Measurements from ENCODE around the gene CDC14B.
A peak's percentile ranks its signal among the peaks of the same experiment; 100 is the strongest.
"Not testable (repeated sequence)": the region's sequence is repeated elsewhere in the genome, so short reads cannot be mapped to it uniquely, and the experiment has no call there.

The CDC14B gene
- total RNA-seq = 7.4 to 16.5 (median 12.6) reads per million in 4 experiments

DNA sequence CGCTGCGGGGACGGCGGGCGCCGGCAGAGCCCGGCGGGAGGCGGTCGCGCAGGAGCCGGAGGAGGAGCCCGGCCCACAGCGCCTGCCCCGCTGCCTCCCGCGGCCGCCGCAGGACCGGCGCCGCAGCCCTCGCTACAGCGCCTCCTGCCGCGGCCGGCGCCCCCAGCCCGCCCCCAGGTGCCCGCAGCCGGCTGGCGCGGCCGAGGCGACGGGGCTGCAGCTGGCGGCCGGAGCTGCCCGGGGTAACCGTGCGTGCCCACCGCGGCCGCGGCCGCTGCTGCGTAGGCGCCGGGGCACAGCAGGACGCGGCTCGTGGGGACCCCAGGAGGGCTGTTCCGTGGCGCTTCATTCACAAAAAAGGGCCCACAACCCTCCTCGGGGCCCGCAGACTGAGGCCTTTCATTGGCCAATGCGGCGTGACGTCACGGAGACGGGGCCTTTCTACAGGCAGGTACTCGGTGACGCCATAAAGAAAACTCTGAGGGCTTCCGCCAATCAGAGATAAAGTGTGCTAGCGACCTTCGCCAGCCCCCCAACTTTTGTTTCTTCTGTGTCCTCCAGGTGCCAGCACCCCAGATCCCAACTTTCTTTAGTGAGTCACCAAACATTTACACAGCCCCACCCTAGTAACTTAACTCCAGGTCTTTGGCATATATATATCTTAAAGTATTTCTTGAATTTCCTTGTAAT lies at the start of gene CDC14B:
CDC14B (minus strand) TSS at position 353 of the 690 bp plus-strand sequence. CDS start 465 bp downstream, outside the sequence.
- peak; percentile 50 for DNase-seq

DNA sequence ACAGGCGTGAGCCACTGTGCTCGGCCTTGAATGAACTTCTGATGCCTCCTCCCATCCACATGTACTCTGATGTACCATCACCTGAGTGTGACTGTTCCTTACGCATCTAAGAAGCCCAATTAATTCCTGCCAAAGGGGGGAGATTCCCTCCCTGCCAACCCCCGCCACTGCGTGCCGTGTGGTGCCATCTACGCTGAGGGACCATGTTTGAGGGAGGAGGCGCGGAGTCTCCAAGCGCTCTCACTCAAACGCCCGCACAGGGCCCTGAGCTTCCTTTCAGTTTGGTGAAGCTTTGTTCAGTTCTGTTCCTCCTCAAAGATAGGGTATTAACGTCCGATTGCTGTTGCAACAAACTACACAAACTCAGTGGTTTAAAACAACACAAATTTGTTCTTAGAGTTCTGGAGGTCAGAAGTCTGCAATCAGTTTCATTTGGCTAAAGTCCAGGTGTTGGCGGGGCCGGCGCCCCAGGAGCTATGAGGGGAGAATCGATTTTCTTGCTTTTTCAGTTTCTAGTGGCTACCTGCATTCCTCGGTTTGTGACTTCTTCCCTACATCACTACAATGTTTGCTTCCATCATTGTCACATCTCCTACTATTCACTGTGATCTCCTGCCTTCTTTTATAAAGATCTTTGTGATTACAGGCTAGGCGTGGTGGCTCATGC lies 49.4 kb upstream of the CDC14B start:
- no peak for DNase-seq

DNA sequence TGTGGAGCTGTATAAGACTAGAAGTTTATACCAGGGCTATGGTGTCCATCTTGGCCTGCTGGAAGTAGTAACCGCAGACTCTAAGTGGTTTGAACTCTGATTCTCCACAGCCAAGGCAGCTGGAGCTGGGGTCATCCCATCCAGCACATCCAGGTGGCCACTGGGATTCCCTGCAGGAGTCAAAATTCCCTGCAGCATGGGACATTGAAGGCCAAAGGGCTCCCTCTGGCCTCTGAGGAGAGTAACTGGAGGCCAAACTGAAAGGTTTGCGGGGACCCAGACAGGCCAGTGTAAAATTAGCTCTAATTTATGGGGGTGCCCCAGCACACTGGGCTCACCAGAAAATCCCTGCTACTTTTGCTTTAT lies 47.7 kb upstream of the CDC14B start:
- DNase-seq = no peak

DNA sequence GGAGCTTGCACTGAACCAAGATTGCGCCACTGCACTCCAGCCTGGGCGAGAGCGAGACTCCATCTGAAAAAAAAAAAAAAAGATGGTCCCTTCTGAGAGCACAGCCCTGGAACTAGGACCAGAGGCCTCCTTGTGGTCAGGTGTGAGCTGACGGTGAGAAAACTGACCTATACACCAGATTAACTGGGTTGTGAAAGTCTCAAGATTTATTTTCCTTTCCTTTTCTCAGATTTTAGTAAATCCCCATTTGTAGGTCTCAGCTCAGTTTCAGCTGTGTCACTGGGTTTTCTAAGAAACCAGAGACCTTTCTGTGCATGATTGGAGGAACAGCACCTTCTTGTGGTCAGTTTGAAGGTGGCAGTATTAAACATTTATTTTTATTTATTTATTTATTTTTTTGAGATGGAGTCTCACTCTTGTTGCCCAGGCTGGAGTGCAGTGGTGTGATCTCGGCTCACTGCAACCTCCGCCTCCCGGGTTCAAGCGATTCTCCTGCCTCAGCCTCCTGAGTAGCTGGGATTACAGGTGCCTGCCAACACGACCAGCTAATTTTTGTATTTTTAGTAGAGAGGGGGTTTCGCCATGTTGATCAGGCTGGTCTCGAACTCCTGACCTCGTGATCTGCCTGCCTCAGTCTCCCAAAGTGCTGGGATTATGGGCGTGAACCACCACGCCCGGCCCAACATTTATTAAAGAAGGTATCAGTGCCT lies 47.2 kb upstream of the CDC14B start:
- not testable (repeated sequence) for DNase-seq

DNA sequence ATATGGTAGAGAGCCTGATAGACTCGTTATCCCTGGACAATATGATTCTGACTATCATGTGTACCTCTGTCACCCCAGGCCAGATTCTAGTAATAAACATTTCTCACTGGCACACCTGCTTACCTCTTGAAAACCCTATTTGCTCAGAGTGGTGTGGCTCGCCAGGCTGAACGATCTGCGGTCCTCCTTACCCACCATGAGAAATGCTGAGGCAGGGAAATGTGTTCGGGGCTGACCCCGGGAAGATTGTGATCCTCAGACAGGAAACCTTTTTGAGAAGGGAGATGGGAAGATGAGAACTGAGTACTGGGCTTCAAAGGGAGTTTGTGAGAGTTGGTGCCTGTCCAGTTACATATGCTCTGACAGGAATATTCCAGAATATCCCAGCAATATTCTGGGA lies 46.1 kb upstream of the CDC14B start:
- DNase-seq = no peak

DNA sequence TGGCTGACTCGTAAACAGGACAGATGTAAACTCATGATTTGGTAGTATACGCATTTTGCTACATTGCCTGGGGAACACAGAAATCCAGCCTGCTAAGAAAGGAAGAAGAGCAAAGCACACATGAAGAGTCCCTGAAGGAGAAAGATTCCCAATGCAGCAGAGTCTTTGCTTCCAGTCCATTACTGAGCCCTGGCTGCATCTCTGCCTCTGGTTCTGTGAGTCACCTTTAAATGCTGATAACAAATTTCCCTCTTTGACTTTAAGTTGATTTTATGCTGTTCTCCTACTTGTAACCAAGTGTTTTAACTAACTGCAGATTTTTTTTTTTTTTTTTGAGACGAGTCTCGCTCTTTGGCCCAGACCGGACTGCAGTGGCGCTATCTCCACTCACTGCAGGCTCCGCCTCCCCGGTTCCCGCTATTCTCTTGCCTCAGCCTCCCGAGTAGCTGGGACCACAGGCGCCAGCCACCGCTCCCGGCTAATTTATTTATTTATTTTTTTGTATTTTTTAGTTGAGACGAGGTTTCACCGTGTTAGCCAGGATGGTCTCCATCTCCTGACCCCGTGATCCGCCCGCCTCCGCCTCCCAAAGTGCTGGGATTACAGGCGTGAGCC lies 44.0 kb upstream of the CDC14B start:
- DNase-seq = no peak

DNA sequence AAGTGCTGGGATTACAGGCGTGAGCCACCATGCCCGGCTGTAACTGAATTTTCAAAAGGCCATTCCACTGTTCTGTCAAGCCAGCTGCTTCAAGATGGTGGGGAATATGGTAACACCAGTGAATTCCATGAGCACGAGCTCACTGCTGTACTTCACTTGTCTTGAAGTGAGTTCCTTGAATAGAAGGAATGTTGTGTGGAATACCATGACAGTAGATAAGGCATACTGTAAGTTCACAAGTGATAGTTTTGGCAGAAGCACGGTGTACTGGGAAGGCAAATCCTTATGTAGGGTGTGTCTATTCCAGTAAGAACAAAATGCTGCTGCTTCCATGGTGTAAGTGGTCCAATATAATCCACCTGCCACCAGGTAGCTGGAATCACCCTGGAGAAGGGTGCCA lies 42.1 kb upstream of the CDC14B start:
- no peak for DNase-seq

DNA sequence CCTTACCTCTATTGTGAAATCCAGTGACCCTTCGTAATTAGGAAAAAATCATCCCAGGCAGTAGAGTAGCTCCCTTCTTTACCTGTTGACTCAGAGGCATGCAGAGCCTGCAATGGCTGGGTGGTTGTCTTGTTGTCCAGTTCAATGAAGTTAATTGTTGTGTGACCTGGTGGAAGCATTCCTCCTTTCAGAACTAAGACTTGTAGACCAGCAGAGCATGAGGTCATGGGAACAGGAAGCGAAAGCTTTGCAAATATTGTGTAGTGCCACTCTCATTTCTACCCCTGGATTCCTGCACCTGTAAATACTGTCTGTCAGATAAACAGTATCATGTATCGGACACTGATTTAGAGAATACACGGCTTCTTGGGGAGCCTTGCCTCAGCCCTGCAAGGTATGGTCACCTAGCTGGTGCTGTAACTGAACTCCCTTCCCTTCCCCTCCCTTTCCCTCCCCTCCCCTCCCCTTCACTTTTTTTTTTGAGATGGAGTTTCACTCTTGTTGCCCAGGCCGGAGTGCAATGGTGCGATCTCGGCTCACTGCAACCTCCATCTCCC lies 41.1 kb upstream of the CDC14B start:
- DNase-seq = no peak

DNA sequence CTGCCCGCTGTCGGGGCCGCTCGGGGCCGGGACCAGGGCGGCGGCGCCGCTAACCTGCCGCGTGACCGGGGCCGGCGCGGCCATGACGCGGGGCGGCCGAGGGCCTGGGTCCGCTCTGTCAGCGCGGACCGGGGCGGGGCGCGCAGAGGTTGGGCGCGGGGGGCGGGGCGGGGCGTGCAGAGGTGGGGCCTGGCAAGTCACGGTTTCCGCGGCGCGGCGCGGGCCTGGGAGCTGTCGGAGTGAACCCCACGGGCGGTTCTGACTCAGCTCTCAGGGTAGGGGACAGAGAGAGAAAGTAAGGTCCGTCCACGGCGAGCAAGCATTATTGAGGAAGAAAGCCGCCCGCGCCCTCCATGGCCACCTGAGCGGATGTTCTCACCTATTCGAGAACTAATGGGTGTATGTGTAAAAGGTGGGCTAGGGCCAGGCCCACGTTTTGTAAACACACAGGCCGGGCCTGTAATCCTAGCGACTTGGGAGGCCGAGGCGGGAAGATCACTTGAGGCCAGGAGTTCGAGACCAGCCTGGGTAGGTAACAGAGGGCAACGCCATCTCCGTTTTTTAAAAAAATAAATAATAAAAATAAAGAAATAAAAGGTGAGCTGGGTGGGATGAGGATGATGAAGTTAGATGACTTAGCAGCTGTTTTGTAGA lies 35.7 kb upstream of the CDC14B start, which contains the start of gene PRXL2C:
PRXL2C (minus strand) TSS at position 120 of the 654 bp plus-strand sequence; CDS start at position 84, 36 bp downstream.
- DNase-seq = peak; percentile 63

DNA sequence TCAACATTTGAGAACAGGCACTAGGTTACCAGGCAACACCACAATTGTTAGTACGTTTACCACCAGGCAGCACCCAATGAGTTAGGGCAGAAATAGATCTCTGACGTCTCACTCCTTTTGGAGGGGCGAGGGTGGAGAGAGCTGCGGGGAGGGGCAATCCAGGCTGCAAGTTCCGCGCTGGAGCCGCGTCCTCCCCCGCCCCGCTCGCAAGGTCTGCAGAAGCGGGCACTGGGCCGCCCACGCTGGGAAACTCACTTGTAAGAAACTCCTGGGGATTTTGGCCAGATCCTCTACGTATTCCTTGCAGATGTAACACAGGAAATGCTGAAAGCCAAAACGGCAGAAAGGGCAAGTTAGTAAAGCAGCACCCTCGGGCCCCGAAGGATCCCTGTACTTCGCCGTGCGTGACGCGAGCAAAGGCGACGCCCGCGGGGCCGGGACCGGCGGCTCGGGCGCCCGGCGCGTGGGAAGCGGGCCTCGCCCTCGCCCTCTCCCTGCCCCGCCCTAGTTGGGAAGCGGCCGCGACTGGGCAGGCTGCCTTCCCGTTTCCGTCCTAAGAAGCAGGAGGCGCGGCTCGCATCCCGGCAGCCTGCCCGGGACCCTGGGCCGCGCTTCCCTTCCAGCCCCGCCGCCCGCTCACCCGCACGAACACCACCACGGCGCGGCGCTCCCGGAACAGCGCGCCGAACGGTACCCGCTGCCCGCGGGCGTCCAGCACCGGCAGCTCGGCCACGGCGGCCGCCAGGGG lies 35.0 kb upstream of the CDC14B start:
- peak; percentile 63 for DNase-seq

DNA sequence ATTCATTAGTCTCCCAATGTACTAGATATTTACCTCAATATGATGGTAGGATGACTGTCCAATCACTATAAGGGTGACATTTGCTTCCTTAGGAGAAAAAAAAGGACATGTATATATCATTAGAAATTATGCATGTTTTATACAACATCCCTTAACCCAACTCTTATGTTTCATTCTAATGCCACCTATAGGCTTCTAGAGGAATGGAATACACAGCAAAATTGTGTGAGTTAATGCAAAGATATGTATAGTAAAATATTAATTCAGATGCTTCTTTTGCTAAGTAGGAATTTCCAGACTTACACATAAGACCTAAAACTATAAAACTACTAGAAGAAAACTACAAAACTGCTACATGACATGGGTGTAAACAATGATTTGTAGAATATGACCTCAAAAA lies 32.0 kb upstream of the CDC14B start:
- DNase-seq = no peak

DNA sequence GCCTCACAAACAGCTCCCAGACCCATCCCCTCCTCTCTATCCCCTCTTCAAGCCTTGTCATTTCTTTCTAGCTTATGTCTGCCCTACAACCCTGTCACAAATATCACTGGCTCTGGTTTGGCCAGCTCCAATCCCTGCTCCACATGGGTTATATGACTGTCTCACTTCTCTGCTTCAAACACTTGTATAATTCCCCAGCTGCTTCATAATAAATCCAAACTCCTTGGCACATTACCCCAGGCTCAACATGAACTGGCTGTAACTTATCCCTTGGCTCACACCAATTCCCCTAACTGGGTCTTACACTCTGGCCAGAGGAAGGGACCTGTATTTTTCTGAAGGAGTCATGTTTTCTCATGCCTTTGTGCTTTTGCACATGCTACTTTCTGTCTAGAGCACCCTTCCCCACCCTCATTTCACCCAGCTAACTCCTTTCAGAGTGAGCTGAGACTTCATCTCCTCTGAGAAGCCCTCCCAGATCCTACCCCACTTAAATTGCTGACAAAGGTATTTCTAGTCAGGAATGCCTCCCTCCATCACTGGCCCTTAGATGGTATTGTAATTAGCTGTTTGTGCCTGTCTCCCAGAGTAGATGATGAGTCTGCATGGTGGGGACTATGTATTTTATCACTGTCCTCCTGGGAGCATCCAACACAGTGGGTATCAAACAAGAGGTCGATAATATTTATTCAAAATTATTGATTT lies 30.1 kb upstream of the CDC14B start:
- DNase-seq = no peak

DNA sequence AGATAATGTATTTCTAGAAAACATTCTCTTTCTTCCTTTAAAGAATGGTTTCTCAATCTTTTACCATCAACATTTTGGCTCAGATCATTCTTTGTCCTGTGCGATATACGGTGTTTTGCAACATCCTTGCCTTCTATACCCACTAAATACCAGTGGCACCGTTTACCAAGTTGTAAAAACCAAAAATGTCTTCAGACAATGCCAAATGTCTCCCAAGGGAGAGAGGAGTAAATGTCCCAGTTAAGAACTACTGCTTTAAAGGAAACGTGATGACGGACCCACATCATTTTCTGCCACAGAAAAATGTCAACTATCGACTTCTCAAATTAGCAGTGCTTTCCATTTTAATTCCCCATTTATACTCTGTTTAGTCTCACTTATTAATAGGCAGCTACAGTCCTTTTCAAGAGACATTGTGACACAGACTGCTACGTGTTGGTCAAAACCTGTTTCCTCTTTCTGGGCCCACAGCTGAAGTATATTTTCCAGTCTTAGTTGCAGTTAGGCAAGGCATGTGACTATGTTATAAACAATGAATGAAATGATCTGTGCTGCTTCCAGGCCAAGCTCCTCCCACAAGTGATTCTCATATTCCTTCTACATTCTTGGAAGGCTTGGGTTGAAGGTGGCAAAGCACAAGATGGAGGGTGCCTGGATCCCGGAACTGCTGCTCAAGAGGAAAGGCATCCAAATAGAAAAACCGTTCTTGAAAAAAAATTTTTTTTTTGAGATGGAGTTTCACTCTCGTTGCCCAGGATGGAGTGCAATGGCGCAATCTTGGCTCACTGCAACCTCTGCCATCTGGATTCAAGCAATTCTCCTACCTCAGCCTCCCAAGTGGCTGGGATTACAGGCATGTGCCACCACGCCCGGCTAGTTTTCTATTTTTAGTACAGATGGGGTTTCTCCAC lies 26.7 kb upstream of the CDC14B start:
- no peak for DNase-seq

DNA sequence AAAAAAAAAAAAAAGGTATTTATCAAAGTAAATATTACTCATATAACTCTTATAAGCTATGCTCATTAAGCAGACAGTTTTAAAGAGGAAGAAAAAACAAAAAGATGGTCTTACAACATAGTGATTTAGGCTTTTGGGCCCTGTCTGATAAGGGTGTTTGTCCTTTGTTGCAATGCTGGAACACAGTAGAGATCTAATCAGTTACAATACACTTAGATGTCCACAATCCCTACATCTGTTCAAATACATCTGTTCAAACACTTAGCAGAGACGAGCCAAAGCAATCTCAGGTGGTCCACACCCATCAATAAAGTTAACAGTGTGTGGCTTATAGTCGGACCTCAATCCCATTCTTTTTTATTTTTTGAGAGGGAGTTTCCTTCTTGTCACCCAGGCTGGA lies 24.5 kb upstream of the CDC14B start:
- no peak for DNase-seq

DNA sequence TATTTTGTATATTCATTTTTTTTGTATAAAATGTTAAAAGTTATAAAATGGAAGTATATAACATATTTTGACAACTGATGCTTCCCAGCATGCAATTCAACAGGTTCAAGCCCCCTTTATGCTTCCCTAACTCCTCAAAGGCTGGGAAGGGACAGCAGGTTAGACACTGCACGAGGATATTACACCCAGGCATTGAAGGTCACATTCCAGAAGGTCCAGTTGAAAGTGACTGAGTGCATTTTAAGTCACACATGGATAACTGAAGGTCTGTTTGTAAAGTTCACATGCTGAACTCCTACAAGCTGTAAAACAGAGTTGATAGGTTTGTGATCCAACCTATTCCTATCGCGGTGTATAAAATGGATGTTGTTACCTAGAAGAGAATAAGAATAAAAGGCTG lies 21.9 kb upstream of the CDC14B start:
- DNase-seq = no peak

DNA sequence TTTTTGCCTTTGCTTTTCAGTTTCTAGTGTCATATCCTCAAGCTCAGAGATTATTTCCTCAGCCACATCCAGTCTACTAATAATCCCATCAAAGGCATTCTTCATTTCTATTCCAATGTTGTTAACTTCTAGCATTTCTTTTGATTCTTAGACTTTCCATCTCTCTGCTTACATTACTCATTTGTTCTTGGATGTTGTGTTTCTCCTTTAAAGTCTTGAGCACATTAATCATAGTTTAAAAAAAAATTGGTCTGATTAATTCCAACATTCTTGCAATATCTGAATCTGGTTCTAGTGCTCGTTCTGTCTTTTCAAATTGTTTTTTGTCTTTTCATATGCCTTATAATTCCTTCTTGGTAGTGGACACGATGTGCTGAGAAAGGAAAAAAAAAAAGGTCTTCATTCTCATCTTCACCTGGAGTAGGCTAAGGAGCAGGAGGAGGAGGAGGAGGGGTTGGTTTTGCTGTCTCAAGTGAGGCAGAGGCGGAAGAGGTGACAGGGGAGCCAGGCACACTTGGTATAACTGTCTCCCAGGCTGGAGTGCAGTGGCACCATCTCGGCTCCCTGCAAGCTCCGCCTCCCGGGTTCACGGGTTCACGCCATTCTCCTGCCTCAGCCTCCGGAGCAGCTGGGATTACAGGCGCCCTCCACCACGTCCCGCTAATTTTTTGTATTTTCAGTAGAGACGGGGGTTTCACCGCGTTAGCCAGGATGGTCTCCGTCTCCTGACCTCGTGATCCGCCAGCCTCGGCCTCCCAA lies 19.1 kb upstream of the CDC14B start:
- DNase-seq = no peak

DNA sequence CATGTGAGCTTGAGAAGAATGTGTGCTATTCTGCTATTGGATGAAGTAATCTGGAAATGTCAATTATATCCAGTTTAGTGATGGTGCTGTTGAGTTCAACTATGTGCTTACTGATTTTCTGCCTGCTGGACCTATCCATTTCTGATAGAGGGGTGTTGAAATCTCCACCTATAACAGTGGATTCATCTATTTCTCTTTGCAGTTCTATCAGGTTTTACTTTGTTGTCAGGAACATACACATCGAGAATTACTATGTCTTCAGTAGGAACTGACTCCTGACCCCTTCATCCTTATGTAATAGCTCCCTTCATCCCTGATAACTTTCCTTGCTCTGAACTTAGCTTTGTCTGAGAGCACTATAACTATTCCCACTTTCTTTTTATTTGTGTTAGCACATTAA lies 16.7 kb upstream of the CDC14B start:
- no peak for DNase-seq

DNA sequence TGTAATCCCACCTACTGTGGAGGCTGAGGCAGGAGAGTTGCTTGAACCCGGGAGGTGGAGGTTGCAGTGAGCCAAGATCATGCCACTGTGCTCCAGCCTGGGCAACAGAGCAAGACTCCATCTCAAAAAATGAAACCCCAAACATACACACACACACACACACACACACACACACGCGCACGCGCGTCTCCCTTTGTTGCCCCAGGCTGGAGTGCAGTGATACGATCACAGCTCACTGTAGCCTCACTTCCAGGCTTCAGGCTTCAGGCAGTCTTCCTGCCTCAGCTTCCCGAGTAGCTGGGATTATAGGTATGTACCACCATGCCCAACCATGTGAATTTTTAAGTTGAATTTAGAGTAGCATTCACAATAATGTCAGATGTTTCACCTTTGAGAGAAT lies 13.9 kb upstream of the CDC14B start:
- not testable (repeated sequence) for DNase-seq

DNA sequence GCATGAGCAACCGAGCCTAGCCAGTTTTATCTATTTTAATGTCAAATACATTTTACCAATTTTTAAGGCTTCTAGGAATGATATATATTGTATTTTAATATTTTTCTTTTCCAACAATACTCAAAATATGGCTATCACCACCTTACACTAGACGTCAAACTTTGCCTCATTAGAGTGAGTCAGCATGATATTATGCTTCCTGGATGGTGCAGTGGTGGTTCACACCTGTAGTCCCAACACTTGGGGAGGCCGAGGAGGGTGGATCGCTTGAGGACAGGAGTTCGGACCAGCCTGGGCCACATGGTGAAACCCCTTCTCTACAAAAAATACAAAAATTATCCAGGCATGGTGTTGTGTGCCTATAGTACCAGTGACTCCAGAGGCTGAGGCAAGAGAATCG lies 7.3 kb upstream of the CDC14B start:
- DNase-seq = no peak

Measured in effector CD8-positive, alpha-beta T cell (primary cell).